Measurements from ENCODE around the gene ARR3.

- TF ChIP-seq EP300 (IDR thresholded peaks at IDR 0.05; ENCODE audit: borderline replicate concordance) (no peak), CEBPB (IDR thresholded peaks at IDR 0.05) (no peak), YY1 (IDR thresholded peaks at IDR 0.05; ENCODE audit: low read depth) (no peak), EGR1 (IDR thresholded peaks at IDR 0.05) (no peak), RAD21 (IDR thresholded peaks at IDR 0.05; ENCODE audit: low read depth) (no peak), REST (IDR thresholded peaks at IDR 0.05; ENCODE audit: low read depth) (no peak), MAX (IDR thresholded peaks at IDR 0.05) (no peak), FOXM1 (IDR thresholded peaks at IDR 0.05; ENCODE audit: borderline replicate concordance, low read depth) (no peak), TAF1 (IDR thresholded peaks at IDR 0.05; ENCODE audit: low read depth) (no peak), USF1 (IDR thresholded peaks at IDR 0.05) (no peak), CREB1 (IDR thresholded peaks at IDR 0.05; ENCODE audit: low read depth) (no peak)
Measured at GRCh38 chrX:70289168-70289792, 21.1 kb downstream of the ARR3 start.

Data from Ishikawa (cell line).